ENCODE results near the gene MTA3.

The MTA3 gene

GRCh38 chr2:42784204-42784880, 215.9 kb downstream of the MTA3 start:
- TF ChIP-seq, protein P1, sequence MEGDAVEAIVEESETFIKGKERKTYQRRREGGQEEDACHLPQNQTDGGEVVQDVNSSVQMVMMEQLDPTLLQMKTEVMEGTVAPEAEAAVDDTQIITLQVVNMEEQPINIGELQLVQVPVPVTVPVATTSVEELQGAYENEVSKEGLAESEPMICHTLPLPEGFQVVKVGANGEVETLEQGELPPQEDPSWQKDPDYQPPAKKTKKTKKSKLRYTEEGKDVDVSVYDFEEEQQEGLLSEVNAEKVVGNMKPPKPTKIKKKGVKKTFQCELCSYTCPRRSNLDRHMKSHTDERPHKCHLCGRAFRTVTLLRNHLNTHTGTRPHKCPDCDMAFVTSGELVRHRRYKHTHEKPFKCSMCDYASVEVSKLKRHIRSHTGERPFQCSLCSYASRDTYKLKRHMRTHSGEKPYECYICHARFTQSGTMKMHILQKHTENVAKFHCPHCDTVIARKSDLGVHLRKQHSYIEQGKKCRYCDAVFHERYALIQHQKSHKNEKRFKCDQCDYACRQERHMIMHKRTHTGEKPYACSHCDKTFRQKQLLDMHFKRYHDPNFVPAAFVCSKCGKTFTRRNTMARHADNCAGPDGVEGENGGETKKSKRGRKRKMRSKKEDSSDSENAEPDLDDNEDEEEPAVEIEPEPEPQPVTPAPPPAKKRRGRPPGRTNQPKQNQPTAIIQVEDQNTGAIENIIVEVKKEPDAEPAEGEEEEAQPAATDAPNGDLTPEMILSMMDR (IDR thresholded peaks at IDR 0.05; ENCODE audit: low read depth, low read length, missing control alignments) = no peak
- no peak for DNase-seq (ENCODE audit: extremely low read depth, low read depth)
- no peak overlapping the region for H3K4me3 ChIP-seq (replicated peaks; ENCODE audit: low read depth, low read length)

DNA sequence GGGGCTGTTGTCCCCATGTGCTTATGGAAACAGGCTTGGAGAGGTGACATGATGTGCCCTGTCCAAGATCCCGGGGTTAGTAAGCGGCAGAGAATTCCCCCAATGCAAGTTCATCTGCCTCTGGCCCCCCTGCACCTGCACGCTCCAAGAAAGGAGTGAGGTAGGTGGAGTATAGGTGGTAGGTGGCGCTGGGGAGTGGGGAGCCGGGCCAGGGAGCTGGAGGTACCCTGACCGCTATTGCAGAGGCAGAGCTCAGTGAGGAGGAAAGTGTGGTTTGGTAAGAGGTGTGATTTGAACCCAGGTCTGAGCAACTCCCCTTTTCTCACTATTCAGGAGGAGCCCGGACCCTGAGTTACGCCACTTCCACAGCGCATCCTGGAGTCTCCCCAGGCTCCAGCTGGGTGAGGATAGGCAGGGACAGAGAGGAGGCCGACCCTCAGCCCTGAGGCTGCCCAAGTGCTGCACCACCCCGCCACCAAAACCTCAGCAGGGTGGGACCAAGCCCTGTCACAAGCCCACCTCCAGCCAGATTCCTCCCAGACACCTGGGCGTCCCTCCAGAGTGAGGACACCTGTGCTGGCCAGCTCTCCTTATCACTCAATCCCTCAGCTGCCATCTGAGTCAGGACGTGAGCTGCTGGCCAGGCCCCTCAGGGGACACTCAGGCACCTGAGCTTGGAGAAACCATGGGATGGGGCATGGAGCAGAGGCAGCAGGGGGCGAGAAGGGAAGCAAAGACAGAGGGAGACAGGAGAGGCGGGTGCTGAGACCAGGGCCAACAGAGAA, 218.3 kb downstream of the MTA3 start:
- no peak for DNase-seq (ENCODE audit: extremely low read depth, low read depth)
- no peak overlapping the region for H3K4me3 ChIP-seq (replicated peaks; ENCODE audit: low read depth, low read length)
- TF ChIP-seq, protein P1 (IDR thresholded peaks at IDR 0.05; ENCODE audit: low read depth, low read length, missing control alignments) = no peak

DNA sequence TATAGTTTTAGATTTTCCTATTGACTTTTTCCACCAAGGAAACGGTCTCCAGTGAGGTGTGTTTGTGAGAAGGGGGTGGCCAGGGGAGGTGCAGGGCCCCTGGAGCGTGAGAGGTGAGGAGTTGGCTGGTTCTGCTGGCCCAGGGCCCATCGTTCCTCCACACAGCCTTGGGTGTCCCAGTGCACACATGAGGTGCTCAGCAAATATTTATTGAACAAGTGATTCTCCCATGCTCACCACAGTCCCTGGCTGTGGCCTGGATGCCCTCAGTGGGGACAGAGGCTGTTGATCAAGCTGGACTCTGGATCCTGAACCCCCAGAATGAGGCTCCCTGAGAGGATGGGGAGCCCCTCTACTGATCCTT, 219.0 kb downstream of the MTA3 start:
- no peak for DNase-seq (ENCODE audit: extremely low read depth, low read depth)
- H3K4me3 ChIP-seq (replicated peaks; ENCODE audit: low read depth, low read length) = no peak overlapping the region
- TF ChIP-seq, protein P1 (IDR thresholded peaks at IDR 0.05; ENCODE audit: low read depth, low read length, missing control alignments) = no peak

DNA sequence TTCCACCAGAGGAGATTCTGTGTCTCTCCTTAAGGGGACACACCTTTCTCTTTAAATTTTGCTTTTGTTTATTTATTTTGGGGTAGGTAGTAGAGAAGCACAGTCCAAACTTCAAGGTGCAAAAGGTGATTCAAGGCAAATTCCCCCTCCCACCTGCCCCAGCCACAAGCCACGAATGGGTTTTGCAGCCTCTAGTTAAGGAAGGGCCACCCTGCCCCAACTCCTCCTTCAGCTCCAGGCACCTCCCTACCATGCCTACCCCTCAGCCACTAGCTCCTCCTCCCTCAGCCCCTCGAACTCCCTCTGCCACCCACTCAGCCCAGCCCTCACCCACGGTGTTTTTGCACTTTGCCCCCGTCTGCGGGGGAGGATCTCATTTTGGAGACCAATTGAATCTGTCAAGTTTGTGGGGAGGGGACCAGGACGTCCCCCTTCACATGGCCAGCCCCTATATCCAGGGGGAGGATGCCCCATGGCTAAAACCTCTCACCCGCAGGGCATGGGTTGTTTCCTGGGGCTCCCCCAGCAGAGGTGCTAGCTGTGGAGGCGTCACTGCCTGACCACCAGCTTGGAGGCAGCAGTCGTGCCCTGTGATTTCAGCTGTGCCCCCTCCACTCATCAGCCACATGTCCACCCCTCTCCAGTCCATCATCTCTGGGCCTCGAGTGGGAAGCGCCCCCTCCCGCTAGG, 219.5 kb downstream of the MTA3 start:
- TF ChIP-seq, protein P1 (IDR thresholded peaks at IDR 0.05; ENCODE audit: low read depth, low read length, missing control alignments) = no peak
- no peak for DNase-seq (ENCODE audit: extremely low read depth, low read depth)
- H3K4me3 ChIP-seq (replicated peaks; ENCODE audit: low read depth, low read length) = no peak overlapping the region

DNA sequence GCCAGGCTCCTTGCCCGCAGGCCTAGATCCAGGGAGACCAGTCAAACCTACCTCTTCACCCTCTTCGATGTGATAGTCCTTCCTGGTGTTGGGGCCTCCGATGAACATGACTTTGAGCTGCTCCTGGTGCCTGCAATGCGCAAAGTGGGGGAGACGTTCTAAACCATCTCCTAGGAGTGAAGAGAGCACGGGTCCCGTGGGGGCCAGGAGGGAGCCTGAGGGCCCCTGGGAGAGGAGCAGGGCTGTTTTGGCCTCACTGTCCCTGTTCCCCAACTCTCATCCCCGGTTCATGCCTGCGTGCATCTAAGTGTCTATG, 220.0 kb downstream of the MTA3 start:
- no peak overlapping the region for H3K4me3 ChIP-seq (replicated peaks; ENCODE audit: low read depth, low read length)
- no peak for DNase-seq (ENCODE audit: extremely low read depth, low read depth)

DNA sequence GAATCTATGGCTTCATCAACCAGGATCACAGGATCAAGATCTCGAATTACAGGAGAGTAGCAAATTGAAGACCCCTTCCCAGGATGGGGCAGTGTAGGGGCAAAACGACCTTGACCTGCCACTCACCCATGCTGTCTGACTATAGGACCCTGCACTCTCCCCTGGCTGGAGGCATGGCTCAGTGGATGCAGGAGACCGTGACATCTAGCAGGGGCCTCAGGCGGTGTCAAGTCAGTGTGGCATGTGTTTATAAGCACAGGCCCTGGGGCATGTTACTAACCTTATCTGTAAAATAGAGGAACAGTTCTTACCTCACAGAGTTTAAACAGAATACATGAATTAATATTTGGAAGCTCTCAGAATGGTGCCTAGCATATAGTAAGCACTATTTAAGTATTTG, 220.4 kb downstream of the MTA3 start:
- no peak for DNase-seq (ENCODE audit: extremely low read depth, low read depth)
- no peak overlapping the region for H3K4me3 ChIP-seq (replicated peaks; ENCODE audit: low read depth, low read length)
- TF ChIP-seq, protein P1 (IDR thresholded peaks at IDR 0.05; ENCODE audit: low read depth, low read length, missing control alignments) = no peak

More for the DNA sequence above, 220.0 kb downstream of the MTA3 start:
- TF ChIP-seq, protein P1 (IDR thresholded peaks at IDR 0.05; ENCODE audit: low read depth, low read length, missing control alignments) = no peak
